H4 (cell line): Measurements from ENCODE around the gene POC1A. TPM values are rescaled to one million over a fixed set of nuclear protein-coding genes. Genes with fewer than 3 reads are reported as not detected.

Source experiments
- DNase-seq: peaks from one replicate; pipeline ENCODE4 v3.0.0-alpha.2; 2015; ENCODE audit warnings: low spot score
- total RNA-seq: library from RNA; depleted of rRNA; stranded (reverse); fragments of >200 nt; shearing (Covaris generic); gene quantifications from 2 replicates; pipeline ENCODE4 v1.2.3, GENCODE V29; 2014

POC1A gene
- total RNA-seq, 1 experiment from 2014 or later = 8.1 TPM

DNA sequence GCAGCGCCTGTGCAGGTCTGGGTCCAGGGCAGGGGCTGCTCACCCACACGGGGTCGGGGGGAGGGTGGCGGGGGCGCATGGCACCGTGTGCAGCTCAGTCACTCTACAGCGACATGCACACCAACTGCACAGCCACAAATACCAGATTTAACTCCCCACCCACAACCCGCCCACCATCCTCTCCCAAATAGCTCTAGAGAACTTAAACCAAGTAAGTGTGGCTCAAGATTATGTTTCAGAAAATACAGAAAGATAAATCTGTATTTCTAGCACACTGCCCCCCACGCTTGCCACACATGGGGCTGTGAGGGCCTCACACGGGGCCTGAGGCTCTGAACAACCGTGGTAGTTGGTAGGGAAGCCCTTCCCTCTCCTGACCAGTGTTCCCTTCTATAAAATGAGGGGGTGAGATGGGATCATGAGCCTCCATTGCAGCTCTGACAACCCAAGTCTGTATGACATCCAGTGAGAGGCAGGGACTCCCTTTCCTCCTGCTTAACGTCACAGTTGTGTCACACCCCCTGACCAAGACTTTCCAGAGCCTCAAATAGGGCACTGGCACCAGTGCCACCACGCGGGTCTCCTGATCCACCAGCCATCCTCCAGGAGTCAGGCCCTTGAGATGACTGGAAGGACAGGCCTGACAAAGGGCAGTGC, 23.1 kb downstream of the POC1A start:
- DNase-seq = no peak

DNA sequence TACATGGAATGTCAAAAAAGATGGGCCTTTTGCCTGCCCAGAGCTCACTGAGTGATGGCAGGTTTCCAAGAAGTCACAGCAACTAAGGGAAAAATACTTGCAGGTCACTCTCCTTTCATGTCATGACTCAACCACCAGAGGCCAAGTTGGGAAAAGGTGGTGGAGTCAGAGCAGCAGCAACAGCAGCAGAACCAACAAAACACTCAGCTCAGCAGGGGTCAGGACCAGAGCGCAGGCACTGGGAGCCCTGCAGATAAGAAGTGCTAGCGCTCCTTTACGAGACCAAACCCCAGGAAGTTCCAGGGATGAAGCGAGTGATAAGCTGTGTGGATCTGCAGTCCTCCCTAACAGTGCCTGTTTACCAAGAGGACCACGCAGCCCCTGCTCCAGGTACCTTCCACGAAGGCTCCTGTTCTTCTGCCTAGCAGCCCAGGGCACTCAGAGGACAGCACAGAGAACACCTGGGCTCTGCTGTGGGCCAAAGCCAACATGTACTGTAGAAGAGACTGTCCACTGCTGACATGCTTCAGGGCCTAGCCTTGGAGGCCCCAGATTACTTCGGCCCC, 26.0 kb downstream of the POC1A start:
- DNase-seq = peak; percentile 57

DNA sequence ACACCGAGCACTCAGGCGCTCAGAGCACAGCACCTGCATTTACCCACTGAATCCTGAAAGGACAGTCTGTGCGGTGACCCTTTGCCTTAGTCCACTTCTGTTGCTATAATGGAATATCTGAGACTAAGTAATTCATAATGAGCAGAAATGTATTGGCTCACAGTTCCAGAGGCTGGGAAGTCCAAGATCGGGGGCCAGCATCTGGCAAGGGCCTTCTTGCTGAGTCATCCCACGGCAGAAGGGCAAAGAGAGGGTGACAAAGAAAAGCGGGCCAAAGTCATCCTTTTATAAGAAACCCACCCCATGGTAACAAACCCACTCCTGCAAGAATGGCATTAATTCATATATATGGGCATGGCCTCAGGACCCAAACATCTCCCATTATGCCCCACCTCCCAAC, 27.7 kb downstream of the POC1A start:
- DNase-seq = no peak

DNA sequence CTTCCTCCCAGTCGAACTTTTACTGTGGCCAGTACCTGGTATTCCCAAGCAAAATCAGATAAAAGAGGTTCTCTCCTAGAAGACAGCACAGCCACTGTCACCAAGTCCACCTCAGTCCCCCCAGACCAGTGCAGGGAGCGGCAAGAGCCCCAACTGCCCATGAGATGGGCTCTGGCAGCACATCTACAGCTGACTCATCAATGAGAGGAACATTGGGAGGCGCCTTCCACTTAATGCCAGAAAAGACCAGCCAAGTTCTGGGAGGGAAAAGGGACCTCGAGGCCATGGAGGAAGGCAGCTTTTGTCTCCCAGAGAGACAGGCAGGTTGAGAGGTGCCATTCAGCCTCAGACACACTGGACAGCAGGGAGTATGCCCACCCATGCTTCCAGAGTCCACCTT, 28.2 kb downstream of the POC1A start:
- DNase-seq = no peak

DNA sequence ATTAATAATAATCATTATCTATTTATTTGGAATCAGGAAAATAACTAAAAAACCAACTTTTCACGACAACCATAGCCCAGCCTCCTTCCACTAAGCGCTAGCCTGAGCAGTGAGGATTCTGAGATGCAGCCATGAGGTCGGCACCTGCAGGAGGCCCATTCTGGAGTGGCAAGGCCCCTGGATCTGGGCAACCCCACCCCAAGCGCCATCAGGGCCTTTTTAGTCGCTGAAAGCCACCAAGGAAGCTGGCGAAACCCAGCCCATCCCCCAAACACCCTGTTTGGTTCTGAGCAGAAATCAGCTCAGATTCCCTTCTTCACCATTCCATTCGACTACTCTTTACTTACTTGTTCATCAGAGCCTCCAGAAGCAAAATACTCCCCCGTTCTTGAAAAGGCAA, 29.5 kb downstream of the POC1A start:
- DNase-seq = no peak

DNA sequence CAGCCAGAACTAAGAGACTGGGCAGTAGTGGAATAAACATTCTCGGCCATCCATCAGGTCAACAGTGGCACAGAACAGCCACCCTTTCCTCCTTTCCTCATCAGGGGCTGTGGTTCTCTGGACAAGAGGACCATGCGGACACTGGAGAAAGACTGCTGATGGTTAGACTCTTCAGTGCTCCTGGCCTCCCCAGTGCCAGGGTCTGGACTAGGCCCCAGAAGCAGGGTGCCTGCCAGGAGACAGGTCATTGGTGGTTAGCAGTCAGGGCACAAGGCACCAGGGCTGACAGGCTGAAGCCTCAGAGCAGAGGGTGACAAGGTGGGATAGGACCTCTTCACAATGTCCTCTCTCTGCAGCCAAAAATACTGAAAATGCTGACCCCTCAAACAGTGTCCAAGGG, 30.1 kb downstream of the POC1A start:
- no peak for DNase-seq

DNA sequence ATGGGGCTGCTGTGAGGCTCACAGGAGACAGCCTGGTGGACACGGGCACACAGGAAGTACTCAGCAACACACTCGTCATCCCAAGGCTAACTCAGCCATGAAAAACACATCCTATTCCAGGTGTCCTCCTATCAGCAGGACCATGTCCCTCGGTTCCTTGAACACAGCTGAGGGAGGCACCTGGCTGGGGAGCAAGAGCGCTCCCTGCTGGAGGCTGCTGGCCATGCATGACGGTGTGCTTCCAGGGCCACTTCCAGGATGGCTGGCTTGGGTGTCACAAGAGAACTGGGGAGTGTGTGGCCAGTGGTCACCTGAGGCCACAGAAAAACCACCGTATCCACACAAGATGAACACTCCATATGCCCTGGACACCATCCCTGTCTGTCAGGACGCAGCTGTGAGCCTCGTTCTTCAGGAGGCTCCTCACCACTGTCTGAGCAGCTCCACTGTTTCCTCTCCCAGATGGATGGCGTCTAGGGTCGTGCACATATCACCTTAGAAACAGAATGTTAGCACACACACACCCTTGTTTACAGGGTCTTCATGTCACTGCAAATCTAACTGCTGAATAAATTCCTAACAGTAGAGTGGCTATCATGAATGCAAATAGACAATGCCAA, 31.0 kb downstream of the POC1A start:
- peak; percentile 20 for DNase-seq

DNA sequence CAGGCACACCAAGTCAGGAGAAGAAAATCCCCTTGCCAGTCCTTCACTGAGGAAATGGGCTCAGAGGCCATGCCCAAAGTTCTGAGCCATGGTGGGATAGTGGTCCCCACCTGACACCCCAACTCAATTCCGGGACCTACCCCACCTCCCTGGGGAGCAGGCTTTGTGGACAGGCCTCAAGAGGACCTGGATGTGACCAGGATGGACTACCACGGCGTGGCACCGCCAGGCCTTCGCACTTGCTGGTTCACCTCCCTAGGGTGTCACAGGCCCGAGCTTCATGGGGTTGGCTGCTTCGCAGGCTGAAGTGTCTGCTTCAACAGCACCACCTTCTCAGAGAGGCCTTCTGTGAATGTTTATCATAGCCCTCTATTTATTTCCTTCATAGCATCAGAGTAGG, 31.7 kb downstream of the POC1A start:
- DNase-seq = no peak

DNA sequence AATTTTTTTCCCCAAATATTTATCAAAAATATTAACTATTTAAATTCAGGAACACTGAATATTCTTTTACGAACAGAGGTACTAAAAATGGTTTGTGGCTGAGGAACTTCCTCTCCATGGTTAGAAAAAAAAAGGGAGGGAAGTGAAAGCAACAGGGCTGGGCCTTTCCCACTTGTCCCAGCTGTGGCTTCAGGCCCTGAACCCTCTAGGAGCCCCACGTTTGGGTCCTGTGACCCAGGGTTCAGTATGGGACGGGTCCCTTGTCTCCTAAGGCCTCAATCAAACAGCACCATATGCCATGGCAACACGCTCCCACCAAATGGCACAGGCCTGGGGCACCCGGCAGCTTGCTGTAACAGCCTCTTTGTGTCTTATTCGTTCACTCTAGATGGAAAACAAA, 32.4 kb downstream of the POC1A start:
- no peak for DNase-seq

DNA sequence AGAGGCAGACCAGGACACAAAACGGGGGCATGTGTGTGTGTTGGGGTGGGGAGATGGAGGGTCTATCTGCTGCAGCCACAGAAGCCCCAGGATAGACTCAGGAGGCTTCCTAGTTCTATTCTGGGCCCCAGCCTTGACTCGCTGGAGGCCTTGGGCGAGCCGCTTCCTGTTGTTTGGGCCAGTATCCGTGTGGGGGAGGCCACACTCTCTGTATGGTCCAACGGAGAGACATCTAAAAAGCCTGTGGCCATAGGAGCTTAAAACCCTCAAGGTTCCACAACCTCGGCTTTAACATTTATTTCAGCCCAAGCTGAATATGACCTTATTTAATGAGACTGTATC, 32.8 kb downstream of the POC1A start:
- no peak for DNase-seq

DNA sequence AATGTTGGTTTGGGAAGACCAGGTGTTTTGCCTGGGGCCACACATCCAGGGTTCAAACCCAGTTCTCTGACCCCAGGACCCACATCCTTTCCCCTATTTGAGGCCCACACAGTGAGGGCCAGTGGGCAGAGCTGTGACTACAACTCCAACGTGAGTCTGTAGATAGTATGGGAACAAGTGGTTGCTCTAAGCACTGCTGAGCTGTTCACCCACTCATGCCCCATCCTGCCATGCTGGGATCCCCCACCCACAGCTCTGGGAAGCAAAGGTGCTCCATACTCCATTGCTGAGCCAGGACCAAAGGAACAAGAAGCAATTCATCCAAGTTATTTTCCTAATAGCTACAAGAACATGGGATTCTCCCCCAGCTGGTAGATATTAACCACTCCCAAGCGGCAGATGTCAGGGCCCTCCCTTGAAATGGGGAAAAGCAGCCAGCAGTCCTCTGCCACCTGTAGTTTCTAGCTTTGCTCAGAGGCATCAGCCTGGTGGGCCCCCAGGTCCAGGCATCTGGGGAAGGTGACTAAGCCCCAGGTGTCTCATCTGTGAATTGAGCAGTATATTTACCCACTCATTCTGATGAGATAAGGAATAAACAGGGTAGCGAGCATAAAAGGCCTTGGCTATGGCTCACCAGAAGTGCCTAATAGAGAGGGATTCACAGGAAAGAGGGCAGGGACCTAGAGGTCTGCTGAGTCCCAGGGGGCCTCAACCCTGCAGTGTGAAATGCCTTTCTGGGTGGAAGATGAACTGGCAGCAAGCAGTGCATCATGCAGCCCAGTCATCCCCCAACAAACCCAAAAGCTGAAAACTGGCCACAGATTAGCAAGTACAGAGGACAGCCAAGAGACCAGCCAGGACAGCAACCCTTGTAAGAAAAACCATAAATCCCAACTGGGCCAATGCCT, 33.4 kb downstream of the POC1A start:
- no peak for DNase-seq

DNA sequence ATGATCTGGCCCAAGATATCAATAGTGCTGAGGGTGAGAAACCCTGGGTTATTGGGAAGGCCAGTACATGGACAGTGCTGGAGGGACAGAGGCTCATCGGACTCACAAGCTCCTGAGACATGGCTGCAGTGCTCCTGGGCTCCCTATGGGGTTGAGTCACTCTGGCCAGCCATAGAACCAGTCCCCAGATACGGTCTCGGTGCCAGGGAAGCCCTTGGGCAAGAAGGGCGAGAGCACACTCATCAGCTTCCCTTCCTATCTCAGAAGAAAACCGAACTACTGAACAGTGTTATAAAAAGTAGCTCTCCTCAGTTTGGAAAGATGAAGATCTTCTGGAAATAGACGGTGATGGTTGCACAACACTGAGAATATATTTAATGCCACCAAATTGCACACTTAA, 34.4 kb downstream of the POC1A start:
- DNase-seq = no peak

DNA sequence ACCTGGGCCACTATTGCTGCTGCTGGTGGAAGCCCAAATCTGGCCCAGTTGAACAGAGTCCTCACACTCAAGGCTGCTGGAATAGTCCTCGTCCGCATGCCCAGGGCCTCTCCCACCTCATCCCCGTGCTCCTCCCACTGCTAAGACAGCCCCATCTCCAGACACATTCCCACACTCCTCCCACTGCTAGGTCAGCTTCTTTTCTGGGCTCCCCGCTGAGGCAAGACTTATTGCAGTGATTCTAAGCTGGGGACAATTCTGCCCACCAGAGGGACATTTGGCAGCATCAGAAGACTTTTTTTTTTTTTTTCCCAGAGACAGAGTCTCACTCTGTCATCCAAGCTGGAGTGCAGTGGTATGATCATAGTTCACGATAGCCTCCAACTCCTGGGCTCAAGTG, 35.1 kb downstream of the POC1A start:
- DNase-seq = no peak

DNA sequence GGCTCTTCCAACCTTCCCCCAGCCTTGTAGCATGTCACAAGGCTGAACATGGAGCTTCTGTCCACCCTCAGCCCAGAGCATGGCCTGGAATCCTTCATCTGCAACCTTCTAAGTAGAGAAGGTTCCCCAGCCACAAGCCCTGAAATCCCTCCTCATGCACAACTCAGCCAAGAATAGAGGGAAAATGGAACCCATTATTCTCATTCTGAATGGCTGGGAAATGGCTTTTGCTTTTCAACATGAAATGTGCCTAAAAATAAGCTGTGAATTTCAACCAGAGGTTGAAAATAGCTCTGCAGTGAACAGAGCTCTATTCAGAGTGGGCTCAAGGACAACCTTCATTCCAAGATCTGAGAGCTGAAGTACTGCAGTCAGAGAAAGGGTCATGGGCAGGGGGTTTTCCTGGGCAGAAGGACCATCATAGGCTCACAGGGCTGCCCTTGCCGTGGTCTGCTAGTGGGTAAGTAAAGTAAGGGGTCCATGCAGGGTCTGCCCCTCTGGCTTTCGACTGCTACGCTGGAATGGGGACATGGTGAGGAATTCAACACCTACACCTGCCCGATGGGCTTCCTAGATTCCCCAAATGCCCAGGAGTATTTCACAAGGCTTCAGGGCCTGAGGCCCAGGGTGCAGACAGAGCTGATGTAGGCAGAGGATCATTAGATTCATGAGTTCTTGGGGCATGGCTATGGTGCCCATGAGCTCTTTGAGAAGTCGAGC, 35.9 kb downstream of the POC1A start:
- DNase-seq = no peak

DNA sequence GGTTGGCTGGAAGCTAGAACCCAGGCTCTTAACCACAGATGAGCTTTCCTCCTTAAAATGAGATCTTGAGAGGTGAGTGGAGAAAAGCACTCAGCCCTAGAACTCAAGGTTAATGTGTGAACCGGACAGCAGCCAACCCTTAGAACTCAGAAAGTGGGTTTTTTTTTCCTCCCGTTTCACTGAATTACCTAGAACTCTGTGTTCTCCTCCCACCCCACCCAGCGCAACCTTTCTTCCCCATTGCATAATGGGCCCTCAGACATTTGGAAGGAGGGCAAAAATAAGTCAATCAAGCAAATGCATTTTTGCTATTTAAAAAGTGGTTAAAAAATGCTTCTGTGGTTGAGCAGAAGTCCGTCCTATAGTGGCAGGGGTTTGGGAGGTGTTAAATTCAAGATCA, 36.7 kb downstream of the POC1A start:
- no peak for DNase-seq

DNA sequence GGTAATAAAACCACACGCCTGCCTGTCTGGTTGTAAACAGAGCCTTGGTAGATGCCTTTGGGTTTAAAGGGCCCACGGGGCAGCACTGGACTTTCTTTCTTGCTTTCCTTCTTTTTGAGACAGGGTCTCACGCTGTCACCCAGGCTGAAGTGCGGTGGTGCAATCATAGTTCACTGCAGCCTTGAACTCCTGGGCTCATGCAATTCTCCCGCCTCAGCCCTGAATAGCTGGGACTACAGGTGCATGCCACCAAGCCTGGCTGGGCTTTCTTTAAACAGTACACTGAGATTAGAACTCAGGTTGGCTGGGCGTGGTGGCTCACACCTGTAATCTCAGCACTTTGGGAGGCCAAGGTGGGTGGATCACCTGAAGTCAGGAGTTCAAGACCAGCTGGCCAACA, 42.2 kb downstream of the POC1A start:
- no peak for DNase-seq

DNA sequence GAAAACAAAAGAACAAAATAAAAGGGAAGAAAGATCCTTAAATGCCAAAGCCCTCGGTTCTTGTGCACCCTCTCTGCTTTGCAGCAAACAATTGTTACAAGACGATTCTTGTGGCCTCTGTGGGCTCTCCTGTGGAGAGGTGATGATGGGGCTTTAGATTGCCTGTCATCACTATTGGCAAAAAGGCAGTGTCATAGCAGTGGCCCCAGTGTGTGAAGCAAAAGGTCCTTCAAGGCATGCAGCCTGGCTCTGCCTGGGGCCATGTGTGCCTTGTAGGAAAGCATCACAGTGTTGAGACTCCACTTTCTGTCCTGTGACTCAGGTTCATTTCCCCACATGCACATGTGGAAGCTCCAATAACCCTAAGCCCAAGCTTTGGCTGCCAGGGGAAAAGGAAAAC, 43.7 kb downstream of the POC1A start:
- no peak for DNase-seq

DNA sequence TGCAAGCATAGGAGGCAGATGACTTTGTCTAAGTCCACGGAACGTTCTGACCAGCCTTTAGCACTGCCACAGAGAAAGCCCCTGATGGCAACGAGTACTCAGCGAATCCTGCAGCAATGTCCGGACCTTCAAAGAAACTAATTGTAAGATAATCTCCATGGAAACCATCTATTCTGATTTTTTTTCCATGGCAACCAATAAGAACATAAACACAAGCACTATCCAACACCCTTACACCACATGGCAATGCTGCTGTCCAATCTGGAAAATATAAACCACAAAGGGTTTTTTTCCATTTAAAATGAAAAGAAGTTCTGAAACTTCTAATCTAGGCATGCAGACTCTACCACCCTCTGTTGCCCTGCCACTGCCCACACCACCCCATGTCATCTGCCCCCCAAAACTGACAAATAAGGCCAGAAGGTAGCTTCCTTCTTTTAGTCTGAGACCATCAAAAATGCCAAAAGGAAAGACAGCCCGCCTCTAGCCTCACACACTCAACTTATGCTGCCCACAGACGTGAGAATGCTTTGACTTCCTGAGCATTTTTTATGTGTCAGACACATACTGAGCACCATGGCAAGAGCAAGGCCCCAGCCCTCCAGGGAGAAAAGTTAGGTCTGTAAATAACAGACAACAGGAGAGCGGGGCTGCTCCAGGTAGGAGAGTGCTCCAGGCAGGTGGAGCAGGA, 44.5 kb downstream of the POC1A start:
- DNase-seq = no peak

DNA sequence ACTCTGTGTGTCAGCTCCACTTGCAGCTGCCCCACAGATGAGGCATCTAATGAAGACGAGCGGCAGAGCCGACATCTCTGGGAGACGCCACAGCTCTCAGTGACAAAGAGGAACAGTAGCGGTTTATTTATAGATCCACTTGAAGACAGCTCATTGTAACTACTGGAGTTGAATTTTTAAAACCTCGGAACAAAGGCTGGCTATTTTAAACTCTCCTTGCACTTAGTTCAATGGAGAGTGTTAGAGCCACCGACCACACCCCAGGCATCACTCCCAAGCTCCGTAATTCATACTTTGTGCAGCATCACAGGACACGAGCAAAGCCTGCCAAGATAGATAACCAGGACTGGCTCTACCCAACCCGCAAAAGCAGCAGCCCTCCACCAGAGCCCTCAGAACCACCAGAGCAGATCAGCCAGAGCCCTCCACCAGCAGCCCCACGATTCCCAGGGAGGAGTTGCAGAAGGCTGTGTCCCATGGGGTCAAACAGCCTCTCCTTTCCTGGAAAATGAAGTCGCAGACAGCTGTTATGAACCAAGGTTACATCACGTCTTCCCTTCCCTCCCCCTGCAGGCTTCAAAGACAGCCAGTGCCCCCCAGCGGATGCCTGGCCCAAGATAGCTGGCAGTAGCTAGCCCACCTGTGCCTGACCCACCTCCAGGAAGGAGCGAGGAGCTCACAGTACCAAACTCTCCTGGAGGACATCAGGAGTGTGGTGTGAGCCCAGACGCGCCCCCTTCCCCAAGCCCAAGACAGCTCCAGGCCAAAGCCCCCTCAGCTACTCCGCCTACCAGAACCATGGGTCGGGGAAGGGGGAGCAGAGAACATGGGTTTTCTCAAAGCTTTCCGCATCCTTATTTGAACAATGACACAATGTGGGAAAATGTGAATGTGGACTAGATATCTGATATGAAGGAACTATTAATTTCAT, 45.7 kb downstream of the POC1A start:
- no peak for DNase-seq

DNA sequence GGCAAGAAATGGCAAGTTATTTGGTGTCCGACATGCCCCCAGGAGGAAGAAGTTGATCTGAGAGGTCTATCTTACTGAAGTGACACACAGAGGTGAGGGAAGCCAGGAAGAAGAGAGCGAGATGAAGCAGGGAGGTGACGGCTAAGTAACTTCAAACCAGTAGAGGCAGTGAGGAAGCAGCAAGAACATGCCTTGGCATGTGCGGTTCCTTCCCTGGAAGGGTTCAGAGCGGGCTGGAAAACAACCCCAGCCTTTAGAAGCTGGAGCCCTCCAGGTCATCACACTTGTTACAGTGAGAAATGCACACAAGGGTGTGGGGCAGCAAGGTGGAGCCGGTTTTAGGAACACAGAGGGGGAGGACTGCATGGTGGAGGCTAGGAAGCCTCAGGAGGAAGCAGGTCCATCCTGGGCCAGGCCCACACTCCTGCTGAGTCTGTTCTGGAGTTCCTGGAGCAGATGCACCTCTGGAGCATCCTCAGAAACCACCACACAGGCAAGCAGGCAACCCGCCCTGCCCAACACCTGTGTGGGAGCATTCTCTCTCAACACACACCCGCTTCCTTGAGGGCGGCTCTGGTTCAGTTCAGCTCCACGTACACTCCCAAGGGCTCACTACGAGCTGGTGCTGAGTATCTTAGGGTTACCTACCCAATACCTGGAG, 47.1 kb downstream of the POC1A start:
- no peak for DNase-seq
